Esophagus (tissue), 2 donors: ENCODE results near the gene FNIP2. TPM values are rescaled to one million over a fixed set of nuclear protein-coding genes. Genes with fewer than 3 reads are reported as not detected.
"Not testable (repeated sequence)": the region's sequence is repeated elsewhere in the genome, so short reads cannot be mapped to it uniquely, and the experiment has no call there.

Experiments used
- H3K27ac ChIP-seq, 2 donors: one replicate each; pipeline ENCODE4 v1.5.1; 2013; ENCODE audit warnings: low read depth in 2 of 2, mild to moderate bottlenecking in 2 of 2, inconsistent platforms in 1 of 2, low read length in 1 of 2, moderate library complexity in 1 of 2
- H3K27me3 ChIP-seq, 2 donors: one replicate each; pipeline ENCODE4 v1.6.1; 2013; ENCODE audit warnings: low read length in 2 of 2, control low read depth in 1 of 2, mild to moderate bottlenecking in 1 of 2; ENCODE audit not compliant: insufficient read depth in 2 of 2, control insufficient read depth in 1 of 2
- H3K36me3 ChIP-seq, 2 donors: one replicate each; pipeline ENCODE4 v1.6.1; 2013; ENCODE audit warnings: low read length in 1 of 2; ENCODE audit not compliant: control insufficient read depth in 2 of 2, insufficient read depth in 2 of 2
- H3K4me1 ChIP-seq, 2 donors: one replicate each; pipeline ENCODE4 v1.6.1; 2013; ENCODE audit warnings: low read length in 1 of 2; ENCODE audit not compliant: control insufficient read depth in 2 of 2, insufficient read depth in 2 of 2
- H3K4me3 ChIP-seq, 2 donors: one replicate each; pipeline ENCODE4 v1.5.1; 2013; ENCODE audit warnings: low read length in 2 of 2, mild to moderate bottlenecking in 2 of 2, low read depth in 1 of 2, moderate library complexity in 1 of 2
- H3K9me3 ChIP-seq, 2 donors: one replicate each; pipeline ENCODE4 v1.6.1; 2013; ENCODE audit warnings: mild to moderate bottlenecking in 2 of 2, low read depth in 1 of 2, low read length in 1 of 2, moderate library complexity in 1 of 2; ENCODE audit not compliant: control insufficient read depth in 2 of 2, insufficient read depth in 1 of 2
- WGBS, 2 donors: extraction: QIAGEN DNeasy Blood & Tissue Kit; methylation state at CpG; one replicate each; pipeline ENCODE4 v1.1.7; 2013; 5-methylcytosine and 5-hydroxymethylcytosine counted together
- polyA plus RNA-seq, 2 donors: library from polyadenylated mRNA; stranded (reverse); fragments of 200-250 nt; gene quantifications; one replicate each; pipeline ENCODE4 v1.2.3, GENCODE V29; 2013
- donor health status: healthy with polysubstance abuse.
- donor health status: Bipolar disorder and iron deficiency.

Gene FNIP2
- polyA plus RNA-seq, 2 donors = 2.0 to 2.9 TPM

DNA sequence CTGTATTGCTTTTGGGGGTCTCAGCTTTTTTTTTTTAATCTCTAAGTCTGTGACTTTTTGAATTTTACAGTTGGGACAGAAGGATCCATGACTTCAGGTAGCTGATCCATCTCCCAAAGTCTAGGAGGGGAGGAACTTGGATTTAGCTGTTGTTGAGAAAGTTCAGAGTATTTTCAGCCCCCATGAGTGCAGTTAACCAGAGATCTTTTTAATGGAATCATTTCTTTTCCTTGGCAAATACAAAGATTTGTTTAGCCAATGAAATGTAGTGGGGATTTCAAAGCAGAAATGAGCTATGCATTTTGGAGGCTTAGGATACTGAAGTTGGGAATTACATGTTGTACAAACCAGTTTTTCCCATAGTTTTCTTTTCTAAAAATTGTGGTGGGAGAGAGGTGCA, 18.1 kb downstream of the FNIP2 start:
- no peak overlapping the region for H3K27ac ChIP-seq
- H3K4me3 ChIP-seq = no peak overlapping the region
- no peaks in the 10 kb centered on the region for H3K9me3 ChIP-seq
- H3K36me3 ChIP-seq = no peaks in the 10 kb centered on the region
- no peaks in the 10 kb centered on the region for H3K27me3 ChIP-seq
- H3K4me1 ChIP-seq = peaks cover 0 to 2% of the 10 kb centered on the region in 2 donors

DNA sequence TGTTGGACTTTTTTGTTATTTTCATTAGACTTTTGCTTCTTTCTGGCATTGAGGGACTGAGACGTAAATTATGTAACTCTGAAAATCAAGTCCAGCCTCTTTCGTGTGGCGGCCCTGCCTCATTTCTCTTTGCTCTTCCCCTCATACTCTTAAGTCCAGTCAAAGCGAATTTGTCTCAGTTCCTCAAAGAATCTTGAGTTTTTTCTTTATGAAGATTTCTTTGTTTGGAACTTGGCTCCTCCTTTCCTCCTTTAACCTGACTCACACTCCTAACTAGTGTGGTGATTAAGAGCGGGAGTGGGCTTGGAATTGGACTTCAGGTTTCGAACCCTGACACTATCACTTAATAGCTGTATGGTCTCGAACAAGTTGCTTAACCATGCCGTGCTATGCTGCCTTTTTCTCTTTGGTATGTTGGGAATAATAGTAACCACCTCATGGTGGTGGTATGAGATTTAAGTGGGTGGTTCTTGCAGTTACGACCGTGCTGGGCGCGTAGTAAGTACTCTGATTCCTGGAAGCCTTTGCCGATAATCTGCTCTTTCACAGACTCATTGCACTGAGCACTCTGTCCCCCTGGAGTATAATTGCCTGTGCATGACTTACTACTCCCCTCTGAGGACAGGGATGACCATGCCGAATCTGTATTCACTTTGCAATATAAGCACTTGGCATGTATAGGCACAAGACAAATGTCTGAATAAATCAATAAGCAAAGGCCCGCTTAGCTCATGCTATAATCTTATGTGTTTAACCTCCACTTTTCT, 19.1 kb downstream of the FNIP2 start:
- no peak overlapping the region for H3K4me3 ChIP-seq
- no peaks in the 10 kb centered on the region for H3K27me3 ChIP-seq
- H3K4me1 ChIP-seq = peaks cover 0 to 2% of the 10 kb centered on the region in 2 donors
- no peaks in the 10 kb centered on the region for H3K9me3 ChIP-seq
- H3K36me3 ChIP-seq = no peaks in the 10 kb centered on the region
- 88 to 95% methylated on average over 15 of the region's 15 CpGs for WGBS, 2 donors
- H3K27ac ChIP-seq = no peak overlapping the region

DNA sequence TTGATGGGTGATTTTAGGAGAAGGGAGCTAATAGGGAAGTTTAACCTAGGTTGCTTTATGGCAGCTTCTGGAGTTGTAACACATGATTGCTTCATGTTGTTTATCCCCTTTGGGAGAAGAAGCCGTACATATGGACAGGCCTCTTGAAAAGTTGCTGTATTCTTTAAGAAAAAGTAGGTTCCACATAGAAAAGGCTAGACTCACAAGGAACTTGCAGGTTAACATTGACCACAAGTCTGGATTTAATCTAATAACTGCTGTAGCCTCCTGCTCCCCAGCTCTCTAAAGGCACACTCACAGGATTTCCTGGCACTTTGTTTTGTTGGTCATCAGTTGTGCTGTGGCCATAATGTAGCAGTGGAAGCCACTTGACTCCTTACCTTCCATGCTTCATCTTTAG, 19.7 kb downstream of the FNIP2 start:
- H3K9me3 ChIP-seq = no peaks in the 10 kb centered on the region
- H3K27me3 ChIP-seq = no peaks in the 10 kb centered on the region
- no peak overlapping the region for H3K27ac ChIP-seq
- H3K36me3 ChIP-seq = no peaks in the 10 kb centered on the region
- peaks cover 0 to under 1% of the 10 kb centered on the region in 2 donors for H3K4me1 ChIP-seq
- H3K4me3 ChIP-seq = no peak overlapping the region
- WGBS, 2 donors = 80 to 90% methylated on average over 1 of the region's 1 CpG

GRCh38 chr4:158789853-158790252, 21.0 kb downstream of the FNIP2 start:
- no peaks in the 10 kb centered on the region for H3K4me1 ChIP-seq
- 91 to 96% methylated on average over 8 of the region's 8 CpGs for WGBS, 2 donors
- no peaks in the 10 kb centered on the region for H3K36me3 ChIP-seq

GRCh38 chr4:158793021-158793420, 24.2 kb downstream of the FNIP2 start:
- Histone ChIP-seq H3K4me1 (no peaks in the 10 kb centered on the region), H3K27me3 (no peaks in the 10 kb centered on the region), H3K4me3 (no peak overlapping the region), H3K9me3 (no peaks in the 10 kb centered on the region), H3K36me3 (no peaks in the 10 kb centered on the region), H3K27ac (no peak overlapping the region)
- 52 to 67% methylated on average over 1 of the region's 1 CpG for WGBS, 2 donors

More at GRCh38 chr4:158789853-158790252, 21.0 kb downstream of the FNIP2 start:
- Histone ChIP-seq H3K9me3 (no peaks in the 10 kb centered on the region), H3K27ac (no peak overlapping the region), H3K27me3 (no peaks in the 10 kb centered on the region), H3K4me3 (no peak overlapping the region)

GRCh38 chr4:158793430-158793829, 24.6 kb downstream of the FNIP2 start:
- H3K27me3 ChIP-seq, H3K36me3 ChIP-seq, H3K4me3 ChIP-seq, H3K27ac ChIP-seq, H3K4me1 ChIP-seq, H3K9me3 ChIP-seq: not testable (repeated sequence)
- WGBS, 2 donors = 88 to 92% methylated on average over 1 of the region's 1 CpG

- H3K4me3 ChIP-seq = no peak overlapping the region
- no peaks in the 10 kb centered on the region for H3K27me3 ChIP-seq
- H3K9me3 ChIP-seq = no peaks in the 10 kb centered on the region
- 91 to 93% methylated on average over 7 of the region's 7 CpGs for WGBS, 2 donors
- peaks cover 4 to 5% of the 10 kb centered on the region in 2 donors for H3K4me1 ChIP-seq
- no peaks in the 10 kb centered on the region for H3K36me3 ChIP-seq
- H3K27ac ChIP-seq = peak overlapping the region in 1 of 2 donors; percentile 4
Measured at GRCh38 chr4:158796370-158797140, 27.7 kb downstream of the FNIP2 start.

DNA sequence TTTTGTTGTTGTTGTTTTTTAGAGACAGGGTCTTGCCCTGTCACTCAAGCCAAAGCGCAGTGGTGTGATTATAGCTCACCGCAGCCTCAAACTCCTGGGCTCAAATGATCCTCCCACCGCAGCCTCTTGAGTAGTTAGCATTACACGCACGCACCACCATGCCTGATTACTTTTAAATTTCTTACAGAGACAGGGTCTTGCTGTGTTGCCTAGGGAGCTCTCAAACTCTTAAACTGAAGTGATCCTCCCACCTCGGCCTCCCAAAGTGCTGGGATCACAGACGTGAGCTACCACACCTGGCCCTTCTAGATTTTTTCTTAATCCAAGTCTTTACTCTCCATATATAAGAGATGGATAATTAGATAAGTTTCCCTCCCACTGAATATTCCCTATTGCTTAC, 29.2 kb downstream of the FNIP2 start:
- H3K4me1 ChIP-seq = peaks cover 4 to 5% of the 10 kb centered on the region in 2 donors
- no peaks in the 10 kb centered on the region for H3K36me3 ChIP-seq
- no peak overlapping the region for H3K4me3 ChIP-seq
- 93 to 95% methylated on average over 7 of the region's 7 CpGs for WGBS, 2 donors
- no peaks in the 10 kb centered on the region for H3K9me3 ChIP-seq
- no peak overlapping the region for H3K27ac ChIP-seq
- no peaks in the 10 kb centered on the region for H3K27me3 ChIP-seq

GRCh38 chr4:158799013-158799770, 30.4 kb downstream of the FNIP2 start:
- Histone ChIP-seq H3K4me1 (peaks cover 4 to 5% of the 10 kb centered on the region in 2 donors), H3K27ac (no peak overlapping the region), H3K4me3 (no peak overlapping the region), H3K36me3 (no peaks in the 10 kb centered on the region), H3K27me3 (no peaks in the 10 kb centered on the region), H3K9me3 (no peaks in the 10 kb centered on the region)
